Lower lobe of right lung (tissue), 2 donors: Measurements from ENCODE around the gene PDE6G. TPM values are rescaled to one million over a fixed set of nuclear protein-coding genes. Genes with fewer than 3 reads are reported as not detected.

ENCODE experiments used
- ATAC-seq, 2 donors: fragments of 200-7000 bp; cut with Tn5 transposase; one replicate each; pipeline ENCODE4 v1.9.1; 2020 to 2022; ENCODE audit warnings: mild to moderate bottlenecking in 2 of 2, moderate library complexity in 2 of 2
- DNase-seq: peaks from one replicate; pipeline ENCODE4 v3.0.0-alpha.2; 2020
- H3K27ac ChIP-seq: fragments of 200-600 bp; one replicate; pipeline ENCODE4 v1.8.0; 2022
- H3K27me3 ChIP-seq: fragments of 200-600 bp; one replicate; pipeline ENCODE4 v1.8.0; 2022; ENCODE audit warnings: low read depth
- H3K36me3 ChIP-seq: fragments of 200-600 bp; one replicate; pipeline ENCODE4 v1.8.0; 2022; ENCODE audit warnings: mild to moderate bottlenecking
- H3K4me1 ChIP-seq: fragments of 200-600 bp; one replicate; pipeline ENCODE4 v1.8.0; 2022
- H3K4me3 ChIP-seq: fragments of 200-600 bp; one replicate; pipeline ENCODE4 v1.8.0; 2022; ENCODE audit warnings: mild to moderate bottlenecking
- H3K9me3 ChIP-seq: fragments of 200-600 bp; one replicate; pipeline ENCODE4 v1.8.0; 2022
- CTCF ChIP-seq: fragments of 200-600 bp; IDR thresholded peaks from one replicate; pipeline ENCODE4 v1.8.0; 2022; ENCODE audit warnings: antibody characterized with exemption, mild to moderate bottlenecking
- intact Hi-C: fragments of 100-400 bp; cut with DNase I; formaldehyde crosslinking; loops from one replicate; pipeline ENCODE4 v1.11.0; 2022
- total RNA-seq: library from RNA; stranded (reverse); fragmentation: NEBNext Ultra II Directional; extraction: Animal tissue kit (Norgen Biotek cat#: 25700); gene quantifications from one replicate; pipeline ENCODE4 v1.2.1, GENCODE V29; 2021
- donor health status: DM: no; HTN: yes; CAD: no; lungs with severe emphysema.

PDE6G gene
- total RNA-seq, 1 donor from 2014 or later = 2.0 TPM

GRCh38 chr17:81659038-81659437 is 2.7 kb upstream of the PDE6G start:
- peak in 1 of 2 donors; percentile 41 for ATAC-seq
- no peak overlapping the region for H3K4me3 ChIP-seq
- intact Hi-C loops = no loop called here
- H3K27me3 ChIP-seq = no peaks in the 10 kb centered on the region
- TF ChIP-seq CTCF = no peak
- no peaks in the 10 kb centered on the region for H3K4me1 ChIP-seq
- H3K9me3 ChIP-seq = no peaks in the 10 kb centered on the region
- no peak for DNase-seq
- H3K27ac ChIP-seq = no peak overlapping the region
- H3K36me3 ChIP-seq = no peaks in the 10 kb centered on the region

GRCh38 chr17:81656835-81657234 is 493 bp upstream of the PDE6G start:
- TF ChIP-seq CTCF = no peak
- DNase-seq = no peak
- intact Hi-C loops = no loop called here
- H3K4me3 ChIP-seq = no peak overlapping the region
- no peaks in the 10 kb centered on the region for H3K36me3 ChIP-seq
- H3K27me3 ChIP-seq = peaks cover under 1% of the 10 kb centered on the region
- H3K9me3 ChIP-seq = no peaks in the 10 kb centered on the region
- no peak for ATAC-seq
- H3K4me1 ChIP-seq = no peaks in the 10 kb centered on the region
- no peak overlapping the region for H3K27ac ChIP-seq

- Histone ChIP-seq H3K27me3 (peaks cover 13% of the 10 kb centered on the region), H3K36me3 (no peaks in the 10 kb centered on the region), H3K4me1 (no peaks in the 10 kb centered on the region), H3K9me3 (no peaks in the 10 kb centered on the region), H3K4me3 (no peak overlapping the region), H3K27ac (no peak overlapping the region)
- no peak for TF ChIP-seq CTCF
- ATAC-seq = no peak
- intact Hi-C loops = no loop called here
- no peak for DNase-seq
Observed at GRCh38 chr17:81655378-81656117, 794 bp downstream of the PDE6G start.

- peak overlapping the region; percentile 26 for H3K4me3 ChIP-seq
- H3K27me3 ChIP-seq = peaks cover 36% of the 10 kb centered on the region
- no peak overlapping the region for H3K27ac ChIP-seq
- ATAC-seq = peak; percentile 13 to 34
- no peak for TF ChIP-seq CTCF
- H3K9me3 ChIP-seq = no peaks in the 10 kb centered on the region
- intact Hi-C loops = no loop called here
- no peaks in the 10 kb centered on the region for H3K4me1 ChIP-seq
- no peaks in the 10 kb centered on the region for H3K36me3 ChIP-seq
- no peak for DNase-seq
Observed at GRCh38 chr17:81652906-81653771, 3.2 kb downstream of the PDE6G start.

- DNase-seq = no peak
- Histone ChIP-seq H3K4me1 (no peaks in the 10 kb centered on the region), H3K27me3 (peaks cover 47% of the 10 kb centered on the region), H3K27ac (no peak overlapping the region), H3K36me3 (no peaks in the 10 kb centered on the region), H3K4me3 (no peak overlapping the region), H3K9me3 (no peaks in the 10 kb centered on the region)
- intact Hi-C loops = no loop called here
- ATAC-seq = no peak
- no peak for TF ChIP-seq CTCF
Observed at GRCh38 chr17:81651692-81652091, 4.7 kb downstream of the PDE6G start.
